HG03439 (cell line): ENCODE measurements around the gene SCARB2.
"Not testable (repeated sequence)": the region's sequence is repeated elsewhere in the genome, so short reads cannot be mapped to it uniquely, and the experiment has no call there.

Experiments used
- ATAC-seq: cut with Tn5 transposase; IDR thresholded peaks from one replicate; pipeline ENCODE4 v1.9.1; 2021; ENCODE audit warnings: mild to moderate bottlenecking, moderate library complexity; ENCODE audit not compliant: unreplicated experiment

The SCARB2 gene

GRCh38 chr4:76213415-76214176 lies at the start of gene SCARB2:
SCARB2 (minus strand) TSS chr4:76213824; CDS start chr4:76213543, 281 bp downstream.
- ATAC-seq: peak; percentile 79

GRCh38 chr4:76260571-76260970 lies 46.9 kb upstream of the SCARB2 start:
- ATAC-seq: no peak

GRCh38 chr4:76257824-76258223 lies 44.2 kb upstream of the SCARB2 start:
- ATAC-seq: no peak

GRCh38 chr4:76256968-76257367 lies 43.3 kb upstream of the SCARB2 start:
- ATAC-seq: no peak

- ATAC-seq: no peak
These were observed 42.4 kb upstream of the SCARB2 start for GRCh38 chr4:76256032-76256431.

GRCh38 chr4:76253511-76253910 lies 39.9 kb upstream of the SCARB2 start:
- ATAC-seq: no peak

- no peak for ATAC-seq
These were observed 38.6 kb upstream of the SCARB2 start for GRCh38 chr4:76252271-76252653.

GRCh38 chr4:76251441-76252270 lies 38.0 kb upstream of the SCARB2 start, which contains the start of gene FAM47E:
FAM47E (plus strand) TSS chr4:76251721; CDS start chr4:76251747, 26 bp downstream.
- ATAC-seq: no peak

GRCh38 chr4:76250962-76251361 lies 37.3 kb upstream of the SCARB2 start:
- ATAC-seq: no peak

GRCh38 chr4:76246852-76247251 lies 33.2 kb upstream of the SCARB2 start:
- ATAC-seq: no peak

- ATAC-seq: no peak
These were observed 32.4 kb upstream of the SCARB2 start for GRCh38 chr4:76246025-76246424.

GRCh38 chr4:76243877-76244276 lies 30.3 kb upstream of the SCARB2 start:
- not testable (repeated sequence) for ATAC-seq

- ATAC-seq: no peak
These were observed 26.6 kb upstream of the SCARB2 start for GRCh38 chr4:76240236-76240635.

GRCh38 chr4:76238701-76239100 lies 25.1 kb upstream of the SCARB2 start:
- ATAC-seq: no peak

- ATAC-seq: no peak
These were observed 24.6 kb upstream of the SCARB2 start for GRCh38 chr4:76238236-76238635.

GRCh38 chr4:76235915-76236314 lies 22.3 kb upstream of the SCARB2 start:
- no peak for ATAC-seq

- no peak for ATAC-seq
These were observed 21.8 kb upstream of the SCARB2 start for GRCh38 chr4:76235407-76235806.

- ATAC-seq: no peak
These were observed 21.0 kb upstream of the SCARB2 start for GRCh38 chr4:76234679-76235044.

- ATAC-seq: no peak
These were observed 20.5 kb upstream of the SCARB2 start for GRCh38 chr4:76233967-76234678.

- ATAC-seq: no peak
These were observed 19.9 kb upstream of the SCARB2 start for GRCh38 chr4:76233529-76233928.

- no peak for ATAC-seq
These were observed 19.5 kb upstream of the SCARB2 start for GRCh38 chr4:76233083-76233482.
